H1 (cell line): ENCODE measurements around the gene PSME1. TPM values are rescaled to one million over a fixed set of nuclear protein-coding genes. Genes with fewer than 3 reads are reported as not detected.

ENCODE experiments used
- RAD21 ChIP-seq, 2 experiments: IDR thresholded peaks in 1 of 2; conservative IDR thresholded peaks in 1 of 2; 2 replicates each; pipeline ENCODE4 v1.6.1; 2011; ENCODE audit warnings: low read depth in 2 of 2, low read length in 2 of 2, improper control_type of control experiment in 1 of 2, inconsistent platforms in 1 of 2, mild to moderate bottlenecking in 1 of 2, moderate library complexity in 1 of 2
- polyA plus RNA-seq, 7 experiments: library from polyadenylated mRNA; depleted of rRNA in 3 of 7; stranded (reverse) in 5 of 7; unstranded in 2 of 7; fragments of >200 nt in 5 of 7; fragments of 200-250 nt in 2 of 7; gene quantifications; 1 replicate in 5 of 7; 2 replicates in 1 of 7; 4 replicates in 1 of 7; pipeline versions ENCODE4 v1.2.1 to v1.2.3, GENCODE V29; 2011 to 2013; ENCODE audit warnings: missing spikeins in 2 of 7, mixed read lengths in 2 of 7
- total RNA-seq: library from RNA; stranded (reverse); fragmentation: NEBNext Ultra II Directional; extraction: Animal tissue kit (Norgen Biotek cat#: 25700); gene quantifications from 2 replicates; pipeline ENCODE4 v1.2.1, GENCODE V29; 2021

Gene PSME1
- total and polyA plus RNA-seq, 2 of the 8 experiments (the other 6 are each of a cell fraction or from before 2014, with no cell fraction given) = 74.9 to 85.9 TPM

DNA sequence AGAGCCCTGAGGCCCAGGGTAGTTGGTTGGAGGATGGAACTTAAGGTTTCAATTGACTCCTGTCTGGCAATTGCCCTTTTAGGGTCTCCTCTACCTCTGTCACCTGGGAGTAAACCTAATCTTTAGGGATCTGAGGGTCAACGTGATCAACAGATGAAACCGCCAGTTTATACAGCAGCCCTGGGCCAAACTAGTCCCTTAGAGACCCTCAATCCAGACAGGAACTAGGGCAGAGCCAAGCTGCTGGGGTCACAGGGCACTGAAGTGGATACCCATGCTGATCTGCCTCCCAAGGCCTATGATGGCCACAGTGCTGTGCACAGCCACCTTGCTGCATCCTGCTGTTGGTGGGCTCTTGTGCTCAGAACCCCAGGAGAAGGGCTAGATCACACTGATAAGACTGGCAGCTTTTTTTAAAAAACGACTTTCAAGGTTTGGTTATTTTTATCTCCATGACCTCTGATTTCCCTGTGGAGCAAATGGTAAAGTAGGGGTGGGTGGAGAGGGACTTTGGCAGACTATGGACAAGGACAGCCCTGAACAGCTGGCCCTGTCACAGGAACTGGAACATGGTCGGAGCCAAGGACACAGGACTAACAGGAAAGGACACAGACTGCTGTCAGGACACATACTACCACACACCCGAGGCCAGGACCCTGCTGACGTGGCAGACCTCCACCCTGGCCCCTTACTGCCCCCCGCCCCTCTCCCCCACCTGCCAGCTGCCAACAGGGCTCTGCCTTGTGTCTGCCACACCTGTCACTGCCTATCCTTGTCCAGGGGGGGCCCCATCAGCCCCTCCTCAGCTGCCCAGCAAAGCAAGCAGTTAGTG is 5.1 kb upstream of the PSME1 start (continued):
- TF ChIP-seq RAD21 (IDR thresholded peaks at IDR 0.05 in 1 of 2, conservative IDR thresholded peaks at IDR 0.05 in 1 of 2; ENCODE audit: low read depth in 2 of 2, low read length in 2 of 2) = no peak
- TF ChIP-seq, all 59 proteins: peak for 0
